ENCODE results near the gene ATF3.

The ATF3 gene

GRCh38 chr1:212669600-212669999 is 61.0 kb downstream of the ATF3 start:
- Mint-ChIP-seq H3K27ac (no peak overlapping the region), H3K4me3 (no peak overlapping the region), H3K27me3 (peaks cover 3 to 12% of the 10 kb centered on the region in 2 donors), H3K4me1 (peaks cover 49 to 79% of the 10 kb centered on the region in 2 donors), H3K9me3 (no peaks in the 10 kb centered on the region), H3K36me3 (peaks cover 0 to 2% of the 10 kb centered on the region in 2 donors)
- no peak for DNase-seq
- no peak for ATAC-seq (replicated peaks)

- no peak overlapping the region for H3K4me3 Mint-ChIP-seq
- DNase-seq: no peak
- H3K4me1 Mint-ChIP-seq: peaks cover 48 to 77% of the 10 kb centered on the region in 2 donors
These were observed 61.7 kb downstream of the ATF3 start for GRCh38 chr1:212670301-212670700.

More at GRCh38 chr1:212670301-212670700, 61.7 kb downstream of the ATF3 start:
- no peak overlapping the region for H3K27ac Mint-ChIP-seq
- H3K36me3 Mint-ChIP-seq: peaks cover 0 to 2% of the 10 kb centered on the region in 2 donors
- ATAC-seq (replicated peaks): no peak
- no peaks in the 10 kb centered on the region for H3K9me3 Mint-ChIP-seq
- peaks cover 3 to 16% of the 10 kb centered on the region in 2 donors for H3K27me3 Mint-ChIP-seq

Measured in stimulated activated naive B cell treated with anti-CD40 and anti-IgM and Interleukin-4, amounts not matched to agents 10 μg/mL and 1 μg/mL and 100 μg/mL, for 72 hours (primary cell).